H7 (cell line): ENCODE measurements around the gene CCT4. TPM values are rescaled to one million over a fixed set of nuclear protein-coding genes. Genes with fewer than 3 reads are reported as not detected.
"Not testable (repeated sequence)": the region's sequence is repeated elsewhere in the genome, so short reads cannot be mapped to it uniquely, and the experiment has no call there.

Experiments
- DNase-seq: peaks from one replicate; pipeline ENCODE4 v3.0.0; 2012
- H3K27me3 ChIP-seq: 2 replicates; pipeline ENCODE4 v1.6.0; 2011; ENCODE audit warnings: mild to moderate bottlenecking, low read length; ENCODE audit not compliant: control insufficient read depth, insufficient read depth
- H3K36me3 ChIP-seq: replicated peaks from 2 replicates; pipeline ENCODE4 v1.5.1; 2011; ENCODE audit warnings: low read length; ENCODE audit not compliant: control insufficient read depth, insufficient read depth
- H3K4me3 ChIP-seq: 2 replicates; pipeline ENCODE4 v1.5.1; 2011; ENCODE audit warnings: low read depth, mild to moderate bottlenecking, control low read depth, low read length, moderate library complexity; ENCODE audit not compliant: insufficient read depth
- total RNA-seq: library from RNA; depleted of rRNA; stranded (reverse); fragments of >200 nt; shearing (Covaris generic); gene quantifications from 2 replicates; pipeline ENCODE4 v1.2.3, GENCODE V29; 2014; rRNA removed

CCT4 gene
- total RNA-seq, 1 experiment from 2014 or later, result 377 TPM

DNA sequence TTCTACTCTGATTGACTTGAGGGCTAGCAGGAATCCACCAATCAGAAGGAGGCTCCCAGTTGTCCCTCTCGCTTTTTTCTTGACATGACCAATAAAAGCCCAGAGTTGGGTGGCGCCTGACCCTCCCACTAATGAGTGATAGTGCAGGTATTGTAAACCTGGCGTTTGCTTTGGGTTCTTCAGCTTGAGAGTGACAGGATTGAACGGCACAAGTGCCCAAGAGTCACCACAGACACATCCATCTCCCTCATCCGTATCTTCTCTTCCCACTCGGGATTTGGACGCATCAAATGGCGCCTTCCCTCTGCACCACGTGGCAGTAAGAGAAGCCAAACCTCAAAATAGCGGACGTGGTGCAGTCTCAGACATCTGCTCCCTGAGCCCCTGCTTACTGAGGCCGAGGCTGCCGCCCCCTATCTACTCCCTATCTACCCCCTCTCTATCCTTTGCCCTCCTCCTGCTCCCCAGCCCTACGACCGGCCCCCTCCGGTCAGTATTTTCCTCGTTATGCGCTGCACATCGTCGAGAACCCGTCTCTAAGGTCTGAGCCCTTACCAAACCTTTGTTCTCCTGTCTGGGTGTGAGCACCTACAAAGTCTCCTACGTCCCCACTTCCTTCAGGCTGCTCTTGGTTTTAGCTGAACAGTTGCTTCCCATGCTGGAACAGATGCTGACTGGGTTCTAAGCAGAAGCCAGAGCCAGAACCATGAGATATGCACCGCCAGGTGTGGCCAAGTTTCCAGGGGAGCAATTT is 33.7 kb downstream of the CCT4 start:
- no peaks in the 10 kb centered on the region for H3K27me3 ChIP-seq
- peak; percentile 90 for DNase-seq

DNA sequence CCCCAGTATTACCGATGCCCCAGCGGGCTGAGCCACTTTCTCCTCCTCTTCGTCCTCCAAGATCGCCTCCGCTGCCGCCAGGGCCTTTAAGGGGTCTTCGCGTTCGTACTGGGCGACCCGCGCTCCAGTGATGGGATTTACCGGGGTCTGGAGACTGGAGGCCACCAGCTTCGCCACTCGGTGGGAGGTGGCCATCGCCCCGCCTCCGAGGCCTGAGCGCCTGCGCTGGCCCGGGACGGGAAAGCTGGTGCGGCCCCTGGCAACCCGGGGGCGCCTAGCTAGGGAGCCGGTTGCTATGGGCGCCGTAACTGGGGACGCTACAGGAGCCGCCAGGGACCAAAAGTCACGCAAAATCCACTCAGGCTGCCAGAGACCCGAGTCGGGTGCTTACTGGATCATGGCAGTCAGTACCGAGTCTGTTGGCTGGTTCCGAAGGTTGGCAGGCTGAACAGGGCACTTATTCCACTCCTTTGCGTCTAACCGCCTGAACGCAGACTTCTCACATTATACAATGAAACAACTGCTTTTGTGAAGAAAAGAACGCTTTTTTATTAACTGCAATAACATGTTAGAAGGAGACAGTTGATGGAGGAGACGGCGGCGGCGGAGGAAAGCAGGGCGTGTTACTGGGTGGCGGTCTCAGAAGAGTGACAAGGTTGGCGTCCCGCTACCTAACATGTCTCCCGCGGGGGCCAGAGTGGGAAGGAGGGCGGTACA is 34.5 kb downstream of the CCT4 start, which contains the start of gene FAM161A:
FAM161A (minus strand) TSS at position 214 of the 717 bp plus-strand sequence; CDS start at position 195, 19 bp downstream.
- H3K4me3 ChIP-seq, result peak within 1 kb of the TSS; percentile 85
- peak; percentile 90 for DNase-seq
- no peaks in the 10 kb centered on the region for H3K36me3 ChIP-seq
- no peaks in the 10 kb centered on the region for H3K27me3 ChIP-seq

More for the DNA sequence above, 33.7 kb downstream of the CCT4 start:
- Histone ChIP-seq H3K36me3 (no peaks in the 10 kb centered on the region), H3K4me3 (peak overlapping the region; percentile 85)

DNA sequence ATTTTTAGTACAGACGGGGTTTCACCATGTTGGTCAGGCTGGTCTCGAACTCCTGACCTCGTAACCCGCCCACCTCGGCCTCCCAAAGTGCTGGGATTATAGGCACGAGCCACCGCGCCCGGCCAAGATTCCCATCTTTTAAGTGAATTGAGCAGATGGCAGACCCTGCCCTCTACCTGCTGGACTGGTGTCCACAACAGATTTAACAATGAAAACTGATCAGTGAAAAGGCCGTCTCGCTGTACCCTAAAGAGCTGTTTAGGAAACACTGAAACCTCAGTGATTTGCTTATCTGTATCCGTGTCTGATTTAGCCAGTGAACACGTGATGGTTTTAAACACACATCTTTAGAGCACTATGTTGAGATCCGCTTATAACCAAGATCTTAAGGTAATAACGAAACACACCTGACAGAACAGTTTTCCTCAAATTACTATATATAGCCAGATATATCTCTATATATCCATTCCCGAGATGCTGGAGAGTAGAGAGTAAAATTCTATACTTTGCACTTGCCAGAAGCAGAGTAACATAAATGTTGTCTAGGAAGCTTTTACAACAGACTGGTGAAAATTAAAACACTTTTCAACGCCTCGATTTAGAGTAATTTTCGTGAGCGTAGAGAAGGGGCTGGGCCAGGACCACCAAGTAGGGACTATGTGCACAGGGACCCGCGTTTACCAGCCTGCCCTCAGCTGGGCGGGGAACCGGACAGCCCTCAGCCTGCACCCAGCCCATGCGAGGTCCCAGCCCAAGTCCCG is 35.2 kb downstream of the CCT4 start:
- H3K4me3 ChIP-seq, result peak overlapping the region; percentile 85
- no peaks in the 10 kb centered on the region for H3K27me3 ChIP-seq
- no peaks in the 10 kb centered on the region for H3K36me3 ChIP-seq
- DNase-seq, result no peak

- not testable (repeated sequence) for DNase-seq, H3K27me3 ChIP-seq, H3K4me3 ChIP-seq, H3K36me3 ChIP-seq
Measured at GRCh38 chr2:61851270-61851669, 37.2 kb downstream of the CCT4 start.

GRCh38 chr2:61845320-61845719 is 43.1 kb downstream of the CCT4 start:
- no peaks in the 10 kb centered on the region; the same call in 1 of the 2 replicates for H3K36me3 ChIP-seq
- H3K27me3 ChIP-seq, result no peaks in the 10 kb centered on the region
- H3K4me3 ChIP-seq, result no peak overlapping the region
- no peak for DNase-seq

- Histone ChIP-seq H3K36me3 (no peaks in the 10 kb centered on the region; the same call in 1 of the 2 replicates), H3K4me3 (no peak overlapping the region), H3K27me3 (no peaks in the 10 kb centered on the region)
- DNase-seq, result no peak
Measured at GRCh38 chr2:61841286-61841685, 47.2 kb downstream of the CCT4 start.

DNA sequence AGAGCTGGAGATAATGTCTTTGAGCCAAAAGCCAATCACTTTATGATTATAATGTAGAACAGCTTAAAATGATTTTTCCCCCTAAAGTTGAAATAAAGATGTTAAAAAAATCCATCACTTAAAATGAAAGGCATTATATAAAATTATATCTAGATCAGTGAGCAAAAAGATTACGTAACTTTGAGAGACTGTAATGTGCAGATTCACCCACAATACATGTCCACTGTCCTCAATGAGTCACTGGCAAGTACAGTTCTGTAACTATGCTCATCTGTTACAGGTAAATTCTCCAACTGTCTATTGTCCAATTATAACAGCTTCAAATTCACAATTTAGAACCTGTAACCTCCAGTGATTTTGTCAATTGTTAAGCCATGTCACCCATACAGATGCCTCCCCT is 53.6 kb downstream of the CCT4 start:
- no peak overlapping the region for H3K4me3 ChIP-seq
- DNase-seq, result no peak
- H3K36me3 ChIP-seq, result no peaks in the 10 kb centered on the region
- no peaks in the 10 kb centered on the region for H3K27me3 ChIP-seq

- H3K36me3 ChIP-seq, result no peaks in the 10 kb centered on the region
- no peak for DNase-seq
- H3K4me3 ChIP-seq, result no peak overlapping the region
- H3K27me3 ChIP-seq, result no peaks in the 10 kb centered on the region
Measured at GRCh38 chr2:61833971-61834370, 54.5 kb downstream of the CCT4 start.

DNA sequence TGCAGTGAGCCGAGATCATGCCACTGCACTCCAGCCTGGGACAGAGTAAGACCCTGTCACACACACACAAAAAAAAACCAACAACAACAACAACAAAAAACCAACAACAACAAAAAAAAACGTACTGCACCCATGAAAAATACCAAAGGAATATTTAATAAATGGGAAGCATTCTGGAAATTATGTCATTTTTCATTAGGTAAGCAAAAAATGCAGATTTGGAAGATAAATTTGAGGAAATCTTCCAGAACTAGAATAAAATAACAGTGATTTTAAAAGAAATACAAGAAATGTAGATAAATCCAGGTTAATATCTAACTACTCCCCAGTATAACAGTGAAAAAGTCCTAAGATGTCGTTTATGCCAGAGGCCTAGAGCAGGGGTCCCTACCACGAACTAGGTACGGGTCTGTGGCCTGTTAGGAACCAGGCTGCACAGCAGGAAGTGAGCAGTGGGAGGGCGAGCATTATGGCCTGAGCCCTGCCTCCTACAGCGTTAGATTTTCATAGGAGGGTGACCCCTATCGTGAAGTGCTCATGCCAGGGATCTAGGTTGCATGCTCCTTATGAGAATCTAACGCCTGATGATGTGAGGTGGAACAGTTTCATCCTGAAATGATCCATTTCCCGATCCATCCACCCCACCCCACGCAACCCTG is 56.1 kb downstream of the CCT4 start:
- Histone ChIP-seq H3K27me3 (no peaks in the 10 kb centered on the region), H3K36me3 (no peaks in the 10 kb centered on the region), H3K4me3 (no peak overlapping the region)
- no peak for DNase-seq

GRCh38 chr2:61822255-61822654 is 66.2 kb downstream of the CCT4 start:
- no peak for DNase-seq
- H3K4me3 ChIP-seq, result no peak overlapping the region

More at GRCh38 chr2:61822255-61822654, 66.2 kb downstream of the CCT4 start:
- Histone ChIP-seq H3K27me3 (no peaks in the 10 kb centered on the region), H3K36me3 (peaks cover 1% of the 10 kb centered on the region)

Other genes starting within 250 kb of the CCT4 start
- 4.1 and 7.8 TPM in 2 replicates for gene FAM161A, start 34.6 kb downstream of the CCT4 start, total RNA-seq
- gene COMMD1, start 17.0 kb upstream of the CCT4 start, total RNA-seq, result 24.5 and 25.3 TPM in 2 replicates